ENCODE measurements around the gene LUZP2. TPM values are rescaled to one million over a fixed set of nuclear protein-coding genes. Genes with fewer than 3 reads are reported as not detected.

The LUZP2 gene
- under 1 TPM in 3 of 4 donors, not detected in 1; 0.04 to 0.62 (median 0.11) TPM for total RNA-seq

DNA sequence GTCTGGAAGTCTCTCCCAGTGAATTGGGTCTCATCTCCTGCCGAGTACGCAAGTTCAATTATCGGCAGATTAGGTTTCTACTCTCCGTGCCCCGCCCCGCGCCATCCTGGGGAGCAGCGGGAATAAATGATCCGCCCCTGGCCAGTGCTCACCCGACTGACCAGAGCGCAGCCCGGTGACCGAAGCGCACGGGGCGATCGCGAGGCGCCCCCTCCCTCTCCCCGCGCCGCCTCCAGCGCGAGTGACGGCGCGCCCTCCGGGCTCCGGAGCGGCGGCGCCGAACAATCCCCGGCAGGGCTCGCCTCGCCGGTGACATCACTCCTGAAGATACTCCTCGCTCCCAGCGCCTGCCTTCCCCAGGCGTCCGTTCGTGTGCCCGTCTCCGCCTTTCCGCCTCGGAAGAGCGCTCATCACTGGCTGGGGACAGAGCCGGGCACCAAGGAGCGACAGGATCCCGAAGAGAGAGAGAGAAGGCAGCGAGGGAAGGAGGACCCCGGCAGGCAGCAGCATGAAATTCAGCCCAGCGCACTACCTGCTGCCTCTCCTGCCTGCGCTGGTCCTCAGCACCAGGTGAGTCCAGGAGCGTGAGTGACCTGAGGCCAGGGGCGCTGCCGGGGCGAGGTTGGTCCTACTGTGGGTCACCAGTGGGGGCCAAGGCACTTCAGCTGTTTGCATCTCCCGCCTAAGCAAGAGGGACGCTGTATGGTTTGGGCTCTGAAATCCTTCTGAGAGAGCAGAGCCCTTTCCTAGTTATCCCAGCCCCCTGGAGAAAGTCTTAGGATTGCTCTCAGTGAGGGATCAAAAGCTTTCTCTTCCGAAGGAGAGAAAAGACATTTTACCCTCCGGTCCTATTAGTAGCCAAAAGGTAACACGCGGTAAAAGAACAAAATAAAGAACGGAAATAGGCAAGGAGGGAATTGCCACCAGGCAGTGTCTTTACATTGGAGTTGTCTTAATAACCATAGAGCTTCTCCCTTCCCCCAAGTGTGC lies at the start of gene LUZP2:
Gene LUZP2, plus strand, starts transcription at position 318 of the 990 bp plus-strand sequence.
- DNase-seq (ENCODE audit: low spot score in 2 of 2) = no peak
- intact Hi-C loops (cut with DNase I; ENCODE audit: low total_unique reads) = no loop called here
- no peak within 1 kb of the TSS for H3K4me3 ChIP-seq (ENCODE audit: low read depth, poor library complexity, severe bottlenecking)
- 1 to 3% methylated on average over 40 to 45 of the region's 65 CpGs for WGBS, 2 donors
- TF ChIP-seq CTCF (IDR thresholded peaks at IDR 0.05) (no peak), POLR2A (IDR thresholded peaks at IDR 0.05) (no peak)

GRCh38 chr11:24453129-24453718 lies 43.6 kb upstream of the LUZP2 start:
- 57 to 64% methylated on average over 3 of the region's 3 CpGs for WGBS, 2 donors
- TF ChIP-seq CTCF (IDR thresholded peaks at IDR 0.05) (no peak), POLR2A (IDR thresholded peaks at IDR 0.05) (no peak)
- intact Hi-C loops (cut with DNase I; ENCODE audit: low total_unique reads) = no loop called here
- no peak for DNase-seq (ENCODE audit: low spot score in 2 of 2)
- no peak overlapping the region for H3K4me3 ChIP-seq (ENCODE audit: low read depth, poor library complexity, severe bottlenecking)

GRCh38 chr11:24457985-24458384 lies 38.9 kb upstream of the LUZP2 start:
- DNase-seq (ENCODE audit: low spot score in 2 of 2) = no peak
- intact Hi-C loops (cut with DNase I; ENCODE audit: low total_unique reads) = no loop called here

GRCh38 chr11:24470431-24470830 lies 26.4 kb upstream of the LUZP2 start:
- H3K4me3 ChIP-seq (ENCODE audit: low read depth, poor library complexity, severe bottlenecking) = no peak overlapping the region
- TF ChIP-seq CTCF (IDR thresholded peaks at IDR 0.05) (no peak), POLR2A (IDR thresholded peaks at IDR 0.05) (no peak)
- WGBS, 2 donors = 80 to 93% methylated on average over 1 of the region's 1 CpG
- no peak for DNase-seq (ENCODE audit: low spot score in 2 of 2)
- intact Hi-C loops (cut with DNase I; ENCODE audit: low total_unique reads) = no loop called here

More at GRCh38 chr11:24457985-24458384, 38.9 kb upstream of the LUZP2 start:
- no peak overlapping the region for H3K4me3 ChIP-seq (ENCODE audit: low read depth, poor library complexity, severe bottlenecking)
- no peak for TF ChIP-seq POLR2A (IDR thresholded peaks at IDR 0.05)
- no peak for TF ChIP-seq CTCF (IDR thresholded peaks at IDR 0.05)

DNA sequence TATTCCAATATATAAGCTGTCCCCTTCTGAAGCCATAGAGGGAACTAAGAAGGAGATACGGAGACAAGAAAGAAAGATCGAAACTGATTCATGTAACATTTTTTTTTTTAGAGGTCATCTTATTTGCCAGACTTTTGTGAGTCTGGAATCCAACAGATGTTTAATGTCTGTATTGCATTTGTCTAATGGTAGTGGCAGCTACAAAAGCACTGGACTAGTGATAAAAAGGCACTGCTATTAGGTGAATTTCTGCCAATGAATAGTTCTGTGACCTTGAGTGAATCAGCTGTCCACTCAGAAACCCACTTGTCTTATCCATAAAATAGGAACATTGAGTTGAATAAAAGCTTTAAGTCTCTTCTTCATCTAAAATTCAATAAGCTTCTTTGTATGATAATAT lies 25.8 kb upstream of the LUZP2 start:
- H3K4me3 ChIP-seq (ENCODE audit: low read depth, poor library complexity, severe bottlenecking) = no peak overlapping the region
- 14 to 19% methylated on average over 2 of the region's 2 CpGs for WGBS, 2 donors
- DNase-seq (ENCODE audit: low spot score in 2 of 2) = no peak
- TF ChIP-seq POLR2A (IDR thresholded peaks at IDR 0.05) (no peak), CTCF (IDR thresholded peaks at IDR 0.05) (no peak)
- intact Hi-C loops (cut with DNase I; ENCODE audit: low total_unique reads) = no loop called here
